ENCODE results near the gene FBXL20.
"Not testable (repeated sequence)": the region's sequence is repeated elsewhere in the genome, so short reads cannot be mapped to it uniquely, and the experiment has no call there.

FBXL20 gene

DNA sequence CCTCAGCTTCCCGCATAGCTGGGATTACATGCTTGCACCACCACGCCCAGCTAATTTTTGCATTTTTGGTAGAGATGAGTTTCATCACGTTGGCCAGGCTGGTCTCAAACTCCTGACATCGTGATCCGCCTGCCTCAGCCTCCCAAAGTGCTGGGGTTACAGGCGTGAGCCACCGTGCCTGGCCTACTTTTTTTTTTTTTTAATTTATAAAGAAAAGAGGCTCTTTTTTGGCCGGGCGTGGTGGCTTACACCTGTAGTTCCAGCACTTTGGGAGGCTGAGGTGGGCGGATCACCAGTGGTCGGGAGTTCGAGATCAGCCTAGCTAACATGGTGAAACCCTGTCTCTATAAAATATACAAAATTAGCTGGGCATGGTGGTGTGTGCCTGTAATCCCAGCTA lies 151.3 kb downstream of the FBXL20 start:
- not testable (repeated sequence) for DNase-seq (ENCODE audit: low read depth in 2 of 2)

DNA sequence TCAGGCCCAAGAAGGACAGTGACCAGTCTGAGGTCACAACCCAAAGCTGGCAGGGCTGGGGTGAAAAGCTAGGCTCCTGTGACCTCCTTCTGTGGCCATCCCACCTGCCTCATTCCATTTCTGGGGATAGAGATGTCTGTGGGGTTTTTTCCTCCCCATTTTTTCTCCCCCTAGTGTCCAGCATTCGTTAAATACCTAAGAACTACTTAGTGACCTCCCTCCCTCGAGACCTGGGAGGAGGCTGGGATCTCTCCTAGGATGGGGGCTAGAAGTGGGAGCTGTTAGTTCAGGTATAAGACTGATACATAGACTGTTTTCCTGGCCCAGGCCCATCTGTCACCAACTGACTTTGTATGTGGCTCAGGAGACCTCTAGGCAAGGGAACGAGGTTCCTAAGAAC lies 155.2 kb downstream of the FBXL20 start:
- DNase-seq (ENCODE audit: low read depth in 2 of 2), result no peak

DNA sequence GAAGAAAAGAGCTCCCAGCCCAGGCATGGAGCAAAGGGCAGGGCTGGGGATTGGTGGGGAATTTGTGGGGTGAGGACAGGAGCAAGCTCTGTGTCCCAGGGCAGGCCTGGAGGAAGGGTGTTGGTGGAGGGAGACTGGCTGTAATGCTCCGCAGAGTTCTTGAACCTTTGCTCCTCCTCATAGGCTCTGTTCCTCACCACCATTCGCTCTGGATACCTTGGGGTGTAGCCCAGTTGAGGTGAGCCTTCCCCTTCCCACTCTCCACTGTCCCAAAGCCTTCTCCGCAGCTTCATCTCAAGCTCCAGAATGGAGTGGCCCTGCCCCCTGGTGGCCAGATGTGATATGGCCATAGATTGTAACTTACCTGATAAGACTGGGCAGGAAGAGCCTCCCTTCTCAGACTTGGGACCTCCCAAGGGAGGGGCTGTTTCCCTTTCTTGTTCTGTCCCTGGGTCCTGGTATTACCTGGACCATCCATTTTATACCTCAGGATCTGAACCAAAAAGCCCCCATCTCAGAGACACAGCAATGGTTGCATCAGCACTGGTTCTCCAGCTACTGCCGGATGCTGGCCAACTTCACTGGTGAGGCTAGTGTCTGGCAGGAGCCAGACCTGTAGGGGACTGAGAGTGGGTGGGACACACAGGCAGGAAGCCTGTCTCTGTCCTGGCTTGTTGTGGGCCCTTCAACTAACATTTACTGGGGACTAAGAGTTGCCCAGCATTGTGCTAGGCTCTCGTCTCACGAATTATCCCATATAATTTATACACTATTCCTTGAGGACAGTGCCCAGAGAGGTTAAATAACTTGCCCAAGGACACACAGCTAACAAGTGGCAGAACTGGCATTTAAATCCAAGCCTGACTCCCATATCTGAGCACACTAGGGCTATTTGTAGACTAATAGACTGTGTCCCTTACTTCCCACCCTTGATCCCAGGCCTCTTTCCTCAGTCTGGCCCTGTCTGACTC lies 156.5 kb downstream of the FBXL20 start:
- DNase-seq (ENCODE audit: low read depth in 2 of 2), result peak; percentile 84 to 85

DNA sequence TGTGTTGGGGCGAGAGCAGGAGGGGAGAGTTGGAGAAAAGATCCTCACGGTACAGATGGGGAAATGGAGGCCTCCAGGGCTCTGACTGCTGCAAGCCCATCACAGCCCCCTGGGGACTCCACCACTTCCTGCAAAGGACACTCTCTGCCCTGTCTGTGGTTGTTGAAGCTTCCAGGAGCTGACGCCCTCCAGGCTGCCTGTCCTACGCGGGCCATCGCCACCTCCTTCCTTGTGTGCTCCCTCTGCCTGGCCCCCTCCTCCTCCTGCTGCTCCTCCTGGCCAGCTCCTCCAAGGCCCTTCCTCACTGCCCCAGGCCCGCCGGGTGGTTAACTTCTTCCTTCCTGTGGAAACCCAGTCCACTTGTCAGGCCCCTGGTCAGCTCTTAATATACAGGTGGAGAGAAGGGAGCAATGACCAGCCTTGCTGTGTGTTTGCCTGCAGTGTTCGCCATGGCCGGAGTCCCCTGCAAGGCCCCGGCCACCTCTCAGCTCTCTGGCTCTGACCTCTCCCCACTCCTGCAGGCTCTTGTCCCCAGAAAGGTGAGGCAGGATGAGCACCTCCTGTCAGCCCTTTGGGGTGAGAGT lies 157.3 kb downstream of the FBXL20 start:
- DNase-seq (ENCODE audit: low read depth in 2 of 2), result no peak

DNA sequence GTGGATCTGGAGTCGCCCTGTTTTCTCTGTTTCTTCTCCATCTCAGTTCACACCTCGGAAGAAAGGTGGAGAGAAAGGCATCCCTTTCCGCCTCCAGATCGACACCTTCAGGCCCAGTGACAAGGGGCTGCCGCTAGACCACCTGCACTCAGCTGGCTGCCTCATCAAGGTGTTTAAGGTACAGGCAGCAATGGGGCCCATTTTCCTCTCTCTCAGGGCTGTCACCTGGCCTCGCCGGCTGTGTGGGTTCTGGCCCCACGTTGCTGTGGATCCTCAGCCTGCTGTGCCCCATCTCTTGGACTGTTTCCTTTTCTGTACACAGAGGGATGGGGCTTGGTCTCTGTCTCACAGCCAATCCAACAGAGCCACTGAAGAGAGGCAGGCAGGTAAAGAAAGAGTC lies 158.3 kb downstream of the FBXL20 start:
- DNase-seq (ENCODE audit: low read depth in 2 of 2), result no peak

DNA sequence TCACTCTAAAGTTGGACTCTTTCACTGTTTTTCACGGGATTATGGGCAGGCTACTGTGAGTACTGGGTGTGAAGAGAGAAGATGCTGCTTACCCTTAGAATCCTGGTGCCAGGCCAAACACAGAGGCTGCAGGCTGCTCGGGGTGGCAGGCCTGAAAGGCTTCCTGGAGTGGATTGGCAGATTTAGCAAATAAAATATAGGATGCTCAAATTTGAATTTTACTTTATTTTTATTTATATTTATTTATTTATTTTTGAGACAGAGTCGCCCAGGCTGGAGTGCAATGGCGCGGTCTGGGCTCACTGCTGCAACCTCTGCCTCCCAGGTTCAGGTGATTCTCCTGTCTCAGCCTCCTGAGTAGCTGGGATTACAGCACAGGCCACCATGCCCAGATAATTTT lies 160.8 kb downstream of the FBXL20 start:
- no peak for DNase-seq (ENCODE audit: low read depth in 2 of 2)

DNA sequence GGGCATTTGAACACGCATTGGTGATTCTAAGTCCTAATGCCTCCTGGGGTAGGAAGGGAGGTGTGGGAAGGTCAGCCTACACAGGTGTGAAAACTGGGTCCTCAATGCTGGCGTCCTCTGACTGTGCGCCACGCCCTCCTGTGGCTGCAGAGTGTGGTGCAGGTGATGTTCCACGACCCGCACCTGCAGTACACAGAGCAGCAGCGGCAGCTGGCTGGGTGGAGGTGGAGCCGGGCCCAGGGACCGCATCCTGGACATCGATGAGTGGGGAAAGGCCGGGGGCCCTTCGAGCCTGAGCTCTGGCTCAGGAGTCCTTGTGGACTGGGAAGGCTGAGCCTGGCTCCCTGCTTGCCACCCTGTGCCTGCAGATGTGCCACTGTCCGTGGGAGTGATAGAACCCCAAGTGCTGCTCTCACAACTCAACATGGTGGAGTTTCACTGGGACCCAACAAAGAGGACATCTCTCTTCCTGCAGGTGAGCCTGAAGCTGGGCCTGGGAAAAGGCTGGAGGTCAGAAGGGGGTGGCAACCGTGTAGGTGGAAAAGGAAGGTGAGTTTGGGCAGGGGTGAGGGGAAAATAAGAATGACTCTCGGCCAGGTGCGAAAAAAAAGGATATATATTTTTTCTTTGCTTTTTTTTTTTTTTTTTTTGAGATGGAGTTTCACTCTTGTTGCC lies 161.6 kb downstream of the FBXL20 start:
- peak; percentile 51 to 54 for DNase-seq (ENCODE audit: low read depth in 2 of 2)

DNA sequence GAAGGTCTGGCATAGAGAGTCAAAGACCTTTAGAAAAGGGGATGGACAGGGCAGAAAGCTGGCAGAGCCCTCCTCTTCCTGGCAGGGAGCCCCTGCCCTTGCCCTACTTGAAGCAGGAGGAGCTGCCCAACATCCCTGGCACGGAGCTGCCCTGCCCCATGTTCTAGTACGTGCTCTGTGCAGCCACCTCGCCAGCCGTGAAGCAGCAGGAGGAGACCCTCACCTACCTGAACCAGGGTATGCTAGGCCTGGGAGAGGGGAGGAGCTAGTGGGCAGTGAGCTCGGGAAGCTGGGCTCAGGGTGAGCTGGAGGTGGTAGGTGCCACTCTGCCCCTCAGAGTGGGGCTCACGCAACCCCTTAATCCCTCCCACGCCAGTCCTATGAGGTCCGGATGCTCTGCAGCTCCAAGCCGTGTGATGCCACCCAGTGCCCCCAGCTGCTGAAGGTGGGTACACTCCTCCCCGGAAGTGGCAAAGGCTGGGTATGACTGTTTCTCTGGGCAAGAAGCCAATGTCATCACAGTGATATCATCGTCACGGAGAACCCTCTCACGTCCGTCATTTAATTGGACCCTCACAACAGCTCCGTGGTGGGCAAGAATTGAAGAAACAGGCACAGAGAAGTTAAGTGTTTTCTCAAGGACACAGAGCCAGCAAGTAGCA lies 163.0 kb downstream of the FBXL20 start:
- DNase-seq (ENCODE audit: low read depth in 2 of 2), result peak in 1 of 2 donors; percentile 62

DNA sequence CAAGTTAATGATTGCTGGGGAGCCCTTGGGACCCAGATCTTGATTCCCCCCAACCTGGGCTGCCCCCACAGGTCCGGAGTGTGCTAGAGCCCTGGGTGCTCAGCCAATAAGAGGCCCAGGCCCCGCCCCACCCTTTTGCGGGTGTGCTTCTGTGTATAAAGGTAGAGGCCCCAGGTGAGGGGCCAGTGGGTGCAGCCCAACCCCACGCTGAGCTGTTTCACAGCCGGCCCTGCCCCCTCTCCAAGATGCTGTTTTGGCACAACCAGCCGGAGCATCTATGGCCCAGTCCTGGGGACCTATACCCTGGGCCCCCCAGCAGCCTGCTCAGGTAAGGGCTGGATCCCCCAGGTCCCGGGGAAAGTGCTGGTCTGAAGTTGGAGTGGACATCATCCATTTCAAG lies 163.8 kb downstream of the FBXL20 start:
- no peak for DNase-seq (ENCODE audit: low read depth in 2 of 2)

DNA sequence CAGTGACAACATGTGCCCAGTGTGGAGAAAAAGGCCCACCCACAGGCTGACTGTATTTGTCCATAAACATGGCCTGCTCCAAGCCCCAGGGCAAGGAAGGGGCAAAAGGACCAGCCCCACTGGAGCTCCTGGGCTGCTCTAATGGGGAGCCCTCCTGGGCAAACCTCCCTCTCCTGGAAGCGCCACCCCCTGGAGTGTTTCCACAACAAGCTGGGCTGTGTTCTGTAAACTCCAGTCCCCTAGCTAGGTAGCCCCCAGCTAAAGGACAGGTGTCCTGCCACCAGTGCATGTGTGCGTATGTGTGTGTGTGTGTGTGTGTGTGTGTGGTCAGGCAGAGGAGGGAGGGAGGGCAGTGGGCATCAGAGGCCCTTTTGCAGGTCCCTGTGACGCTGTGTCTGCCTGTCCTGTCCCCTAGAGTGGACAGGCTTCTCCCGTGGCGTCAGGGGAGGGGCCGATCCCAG lies 164.4 kb downstream of the FBXL20 start:
- no peak for DNase-seq (ENCODE audit: low read depth in 2 of 2)

DNA sequence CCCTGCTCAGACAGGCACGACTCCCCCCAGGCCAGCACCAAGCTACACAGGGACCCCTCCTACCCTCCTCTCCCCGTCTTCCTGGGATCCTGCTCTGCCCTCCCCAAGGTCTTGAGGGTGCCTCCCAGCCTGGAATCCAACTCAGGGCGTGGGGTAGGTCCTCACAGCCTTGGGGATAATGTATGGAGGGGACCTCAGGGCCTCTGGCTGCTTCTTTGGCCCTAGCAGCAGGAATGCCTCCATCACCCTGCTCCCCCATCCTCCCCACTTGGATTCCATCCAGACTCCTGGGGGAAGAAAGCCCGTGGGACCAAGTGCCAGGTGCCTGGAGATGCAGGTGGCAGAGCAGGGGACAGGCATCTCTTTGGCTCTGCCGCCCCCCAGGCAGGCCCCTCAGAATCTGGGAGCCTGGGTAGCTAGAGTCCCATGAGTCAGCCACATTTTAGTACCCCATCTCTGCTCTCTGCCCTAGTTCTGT lies 164.9 kb downstream of the FBXL20 start:
- DNase-seq (ENCODE audit: low read depth in 2 of 2), result no peak

DNA sequence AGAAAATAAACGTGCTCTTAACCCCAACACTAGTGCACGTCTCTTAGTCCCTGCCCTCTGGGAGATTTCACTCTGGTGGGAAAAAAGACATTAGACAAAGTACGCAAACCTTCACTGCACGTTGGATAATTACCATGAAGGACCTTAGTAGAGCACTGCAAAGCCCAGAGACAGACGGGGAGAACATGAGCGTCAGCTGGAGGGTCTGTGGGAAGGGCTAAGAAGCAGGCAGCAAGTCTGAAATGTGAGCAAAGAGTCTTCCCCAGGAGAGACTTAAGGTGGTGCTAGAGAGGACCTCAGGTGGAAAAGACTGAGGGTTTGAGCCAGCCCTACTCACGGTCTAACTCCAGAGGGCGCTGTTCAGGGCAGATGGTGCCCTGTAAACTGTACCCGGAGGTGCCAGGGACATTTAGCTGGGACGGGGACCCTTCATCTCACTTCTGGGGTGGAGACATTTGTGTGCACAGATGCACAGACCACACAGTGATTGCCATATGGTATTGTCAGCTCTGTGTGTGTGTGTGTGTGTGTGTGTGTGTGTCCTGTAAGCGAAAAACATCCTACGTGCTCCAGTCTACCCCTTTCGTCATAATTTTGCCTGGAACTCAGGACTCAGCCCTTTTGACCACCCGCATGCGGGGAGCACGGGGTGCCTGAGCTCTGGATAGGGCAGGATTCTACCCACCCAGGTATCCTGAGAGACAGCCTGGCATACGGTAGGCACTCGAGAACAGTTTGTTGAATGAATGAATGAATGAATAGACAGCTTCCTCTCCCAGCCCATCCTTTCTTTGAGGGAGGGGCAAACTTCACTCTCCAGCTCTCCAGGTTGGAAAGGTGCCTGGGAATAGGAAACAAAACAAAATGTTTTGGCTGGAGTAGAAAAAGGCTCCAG lies 165.6 kb downstream of the FBXL20 start:
- no peak for DNase-seq (ENCODE audit: low read depth in 2 of 2)

DNA sequence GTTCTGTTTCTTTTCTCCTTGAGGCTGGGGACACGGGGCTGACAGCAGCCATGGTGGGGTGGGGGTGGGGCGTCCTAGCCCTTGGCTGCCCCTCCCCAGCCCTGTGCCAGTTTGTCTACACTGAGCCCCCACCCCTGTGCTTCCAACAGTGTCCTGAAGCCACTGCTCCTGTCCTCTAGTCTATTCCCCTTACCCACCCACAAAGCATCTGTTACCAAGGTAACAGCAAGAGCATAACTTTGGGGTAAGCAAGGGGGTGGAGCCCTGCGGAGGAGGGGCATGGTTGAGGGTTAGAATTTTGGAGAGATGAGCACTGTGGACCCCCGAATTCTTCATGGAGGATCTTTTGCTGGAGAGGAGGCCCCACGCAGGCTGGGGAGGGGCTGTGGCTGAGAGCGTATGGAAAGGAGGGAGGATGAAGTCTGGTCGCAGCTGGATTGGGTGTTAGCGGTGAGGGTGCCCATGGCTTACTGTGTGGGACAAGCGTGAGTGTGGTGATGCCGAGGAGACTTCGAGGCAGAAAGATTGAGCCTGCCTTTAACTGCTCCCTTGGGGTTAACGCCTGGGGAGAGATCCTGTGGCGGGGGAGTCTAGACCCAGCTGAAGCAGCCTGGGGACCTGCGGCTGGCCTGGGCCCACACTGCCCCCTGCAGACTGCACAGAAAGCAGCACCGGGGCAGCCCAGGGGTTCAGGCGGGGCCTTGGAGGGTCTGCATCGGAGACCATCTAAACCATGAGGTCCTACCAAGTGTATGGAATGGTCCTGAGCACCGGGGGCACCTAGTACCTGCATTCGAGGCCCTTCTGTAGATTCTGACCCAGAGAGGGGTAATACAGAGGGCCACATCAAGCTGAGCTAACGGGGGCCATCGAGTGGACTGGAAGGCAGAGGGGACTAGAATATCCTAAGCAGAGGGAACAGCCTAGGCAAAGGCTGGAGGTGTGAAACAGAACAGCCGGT lies 169.6 kb downstream of the FBXL20 start:
- peak; percentile 44 to 53 for DNase-seq (ENCODE audit: low read depth in 2 of 2)

DNA sequence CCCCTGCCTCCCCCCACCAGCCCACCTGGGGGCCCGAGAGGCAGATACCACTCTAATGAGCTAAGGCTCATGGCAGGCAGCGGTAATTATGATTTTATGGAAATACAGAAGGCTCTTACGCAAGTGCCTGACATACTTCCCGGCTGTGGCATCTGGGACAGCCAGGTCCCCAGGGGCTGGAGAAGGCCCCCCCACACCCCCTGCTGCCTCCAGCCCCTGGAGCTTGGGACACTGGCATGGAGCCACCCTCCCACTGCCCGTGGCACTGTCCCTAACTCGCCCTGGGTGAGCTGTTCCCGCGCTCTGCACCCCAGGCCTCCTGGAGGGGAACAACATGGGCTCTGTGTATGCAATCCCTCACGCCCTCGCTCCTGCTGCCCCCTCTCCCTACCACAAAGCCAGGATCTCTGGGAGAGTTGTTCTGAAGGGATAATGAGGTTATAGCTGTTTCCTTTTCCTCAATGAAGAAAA lies 170.3 kb downstream of the FBXL20 start:
- DNase-seq (ENCODE audit: low read depth in 2 of 2), result no peak

DNA sequence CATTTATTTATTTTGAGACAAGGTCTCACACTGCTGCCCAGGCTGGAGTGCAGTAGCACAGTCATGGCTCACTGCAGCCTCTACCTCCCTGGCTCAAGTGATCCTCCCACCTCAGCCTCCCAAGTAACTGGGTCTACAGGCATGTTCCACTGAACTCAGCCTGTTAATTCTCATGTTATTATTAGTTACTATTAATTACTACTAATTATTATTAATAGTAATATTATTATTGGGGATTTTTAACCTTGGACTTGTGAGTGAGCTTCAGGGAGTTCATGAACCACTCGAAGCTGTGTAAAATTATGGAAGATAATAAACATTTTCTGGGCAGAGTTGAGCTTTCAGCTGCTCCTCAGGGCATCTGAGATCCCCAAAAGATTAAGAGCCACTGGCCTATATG lies 171.1 kb downstream of the FBXL20 start:
- DNase-seq (ENCODE audit: low read depth in 2 of 2), result no peak

DNA sequence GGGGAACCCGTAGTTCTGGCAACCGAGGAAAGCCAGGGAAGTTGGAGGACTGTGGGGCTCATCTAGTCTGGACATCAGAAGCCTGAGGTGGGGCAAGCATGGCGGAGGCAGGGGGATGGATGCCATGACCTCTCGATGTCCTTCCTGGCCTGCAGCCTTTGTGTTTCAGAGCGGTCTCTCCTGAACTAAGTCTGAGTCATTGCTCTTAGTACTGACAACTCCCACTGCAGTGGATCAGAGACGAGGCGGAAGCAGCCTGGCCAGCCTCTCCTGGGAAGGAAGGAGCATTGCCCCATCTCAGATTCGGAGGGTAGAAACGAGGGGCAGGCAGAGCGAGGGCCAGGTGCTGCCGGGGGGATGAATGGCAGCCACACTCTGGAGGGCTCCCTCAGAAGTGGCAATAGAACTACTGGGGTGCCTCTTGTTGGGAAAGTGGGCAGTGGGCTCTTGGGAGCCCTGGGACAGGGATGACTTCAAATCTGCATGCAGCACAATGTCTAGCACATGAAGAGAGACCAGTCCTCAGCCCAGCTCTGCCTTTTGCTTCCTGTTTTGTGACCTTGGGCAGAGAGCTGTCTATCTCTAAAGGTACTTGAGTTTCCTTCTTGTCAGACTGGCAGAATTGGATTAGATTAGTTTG lies 172.0 kb downstream of the FBXL20 start:
- no peak for DNase-seq (ENCODE audit: low read depth in 2 of 2)

DNA sequence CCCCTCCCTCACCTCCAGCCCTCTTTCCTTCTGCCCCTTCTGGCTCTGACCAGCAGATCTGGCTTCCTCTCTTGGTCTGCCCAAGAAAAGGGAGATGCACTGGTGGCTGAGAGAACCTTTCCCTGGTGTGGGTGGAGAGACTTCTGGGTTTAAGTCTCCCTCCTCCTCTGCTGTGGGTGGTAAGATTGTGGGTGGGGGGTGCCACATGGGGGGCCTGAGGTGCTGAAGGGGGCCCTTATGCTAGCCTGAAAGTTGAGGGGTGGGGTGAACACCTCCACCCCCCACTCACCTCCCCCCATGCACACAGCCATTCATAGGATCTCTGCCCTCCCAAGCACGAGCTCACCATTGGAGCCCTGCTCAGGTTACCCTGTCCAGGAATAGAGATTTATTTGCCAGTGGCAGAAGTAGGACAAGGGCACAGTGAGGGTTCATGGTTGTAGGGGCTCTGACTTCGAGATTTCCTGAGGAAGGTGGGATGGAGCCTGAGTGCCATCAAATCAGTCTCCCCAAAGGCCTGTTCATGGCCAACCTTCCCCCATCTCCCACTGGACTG lies 174.0 kb downstream of the FBXL20 start:
- no peak for DNase-seq (ENCODE audit: low read depth in 2 of 2)

DNA sequence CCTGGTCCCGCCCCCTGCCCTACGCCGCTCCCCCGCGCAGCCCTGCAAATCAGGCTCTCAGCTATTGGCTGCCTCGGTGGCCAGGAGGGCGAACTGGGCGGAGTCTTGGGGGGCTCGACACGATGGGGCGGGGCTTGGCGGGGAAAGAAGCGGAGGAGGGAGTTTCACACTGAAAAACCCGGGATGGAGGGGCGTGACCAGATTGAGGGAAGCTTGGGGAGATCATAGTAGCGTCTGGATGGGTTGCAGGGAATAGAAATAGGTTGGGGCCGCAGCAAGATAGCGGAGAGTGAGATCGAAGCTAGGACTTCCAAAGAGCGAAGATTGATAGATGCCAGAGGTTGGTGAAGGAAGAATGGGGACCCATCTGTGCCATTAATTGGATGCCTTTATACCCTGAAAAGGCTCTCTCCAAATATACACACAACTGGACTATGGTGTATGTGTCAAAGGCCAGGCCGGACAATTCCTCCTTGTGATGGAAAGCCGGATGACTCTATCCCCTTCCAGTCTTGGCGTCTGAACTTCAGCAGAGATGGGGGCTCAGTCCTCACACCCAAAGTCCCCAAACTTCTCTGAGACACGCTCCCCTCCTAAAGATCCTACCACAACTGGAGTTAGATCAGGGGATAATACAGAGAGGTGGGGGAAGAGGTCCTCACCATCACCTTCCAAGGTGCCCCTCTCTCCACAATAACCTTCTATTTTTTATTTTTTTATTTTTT lies 175.3 kb downstream of the FBXL20 start:
- DNase-seq (ENCODE audit: low read depth in 2 of 2), result peak; percentile 40 to 42

Measured in stimulated activated CD4-positive, alpha-beta T cell treated with anti-CD3 and anti-CD28 coated beads, Interleukin-1b, Interleukin-23, amount 100 ng/mL, for 4 hours (primary cell).